Liver (tissue), 3 donors: Measurements from ENCODE around the gene RPS6KC1.

Source experiments
- ATF3 ChIP-seq: IDR thresholded peaks from 2 replicates; pipeline ENCODE4 v1.6.1; 2016; ENCODE audit warnings: antibody characterized with exemption
- CTCF ChIP-seq: fragments of 150-350 bp; IDR thresholded peaks from 2 replicates; pipeline ENCODE4 v1.5.1; 2017; ENCODE audit warnings: improper control_type of control experiment, low read depth, low read length; ENCODE audit not compliant: missing input control
- EGR1 ChIP-seq, 2 donors: IDR thresholded peaks; 2 replicates each; pipeline ENCODE4 v1.6.1; 2016 to 2018; ENCODE audit warnings: antibody characterized with exemption in 2 of 2, low read depth in 2 of 2
- FOXA1 ChIP-seq: IDR thresholded peaks from 2 replicates; pipeline ENCODE4 v1.6.1; 2016; ENCODE audit warnings: antibody characterized with exemption
- JUND ChIP-seq, 2 donors: IDR thresholded peaks; 2 replicates each; pipeline ENCODE4 v1.6.1; 2016; ENCODE audit warnings: antibody characterized with exemption in 2 of 2
- MAX ChIP-seq: IDR thresholded peaks from 2 replicates; pipeline ENCODE4 v1.6.1; 2016; ENCODE audit warnings: antibody characterized with exemption
- NR2F2 ChIP-seq: IDR thresholded peaks from 2 replicates; pipeline ENCODE4 v1.6.1; 2016; ENCODE audit warnings: antibody characterized with exemption
- RAD21 ChIP-seq, 2 donors: IDR thresholded peaks; 2 replicates each; pipeline ENCODE4 v1.6.1; 2016; ENCODE audit warnings: antibody characterized with exemption in 2 of 2, mild to moderate bottlenecking in 2 of 2
- REST ChIP-seq: IDR thresholded peaks from 2 replicates; pipeline ENCODE4 v1.6.1; 2016; ENCODE audit warnings: antibody characterized with exemption, mild to moderate bottlenecking
- RXRA ChIP-seq, 2 donors: IDR thresholded peaks; 2 replicates each; pipeline ENCODE4 v1.6.1; 2017 to 2018; ENCODE audit warnings: antibody characterized with exemption in 2 of 2, mild to moderate bottlenecking in 1 of 2
- SP1 ChIP-seq: IDR thresholded peaks from 2 replicates; pipeline ENCODE4 v1.6.1; 2018; ENCODE audit warnings: antibody characterized with exemption, mild to moderate bottlenecking
- YY1 ChIP-seq: IDR thresholded peaks from 2 replicates; pipeline ENCODE4 v1.6.1; 2016; ENCODE audit warnings: antibody characterized with exemption, mild to moderate bottlenecking
- donor health status: healthy.
- donor health status: healthy.

GRCh38 chr1:213320191-213320870 lies 269.3 kb downstream of the RPS6KC1 start:
- TF ChIP-seq CTCF (no peak), YY1 (no peak), FOXA1 (no peak), ATF3 (no peak), SP1 (no peak), RXRA (IDR thresholded peaks at IDR 0.05) (no peak), MAX (no peak), EGR1 (IDR thresholded peaks at IDR 0.05; ENCODE audit: low read depth in 2 of 2) (no peak), RAD21 (IDR thresholded peaks at IDR 0.05) (no peak), REST (no peak), JUND (IDR thresholded peaks at IDR 0.05) (no peak), NR2F2 (no peak)
